ENCODE measurements around the gene R3HDML.

DNA sequence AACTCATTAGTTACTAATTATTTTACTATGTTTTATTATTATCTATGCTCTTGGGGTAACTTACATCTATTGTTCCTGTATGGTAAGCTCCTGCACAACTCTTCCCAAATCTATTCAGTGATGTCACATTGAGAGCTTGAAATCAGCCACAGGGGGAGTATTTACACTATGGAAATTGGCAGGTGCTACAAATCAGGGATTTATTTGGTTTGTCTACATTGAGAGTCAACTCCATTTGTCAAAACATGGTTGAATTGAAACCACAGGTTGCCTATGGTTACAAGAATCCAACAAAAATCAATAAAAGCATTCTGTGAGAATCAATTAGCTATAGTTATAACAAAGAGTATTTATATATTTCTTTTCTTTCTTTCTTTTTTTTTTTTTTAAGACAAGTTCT, 22.0 kb upstream of the R3HDML start:
- TF ChIP-seq, protein P1, sequence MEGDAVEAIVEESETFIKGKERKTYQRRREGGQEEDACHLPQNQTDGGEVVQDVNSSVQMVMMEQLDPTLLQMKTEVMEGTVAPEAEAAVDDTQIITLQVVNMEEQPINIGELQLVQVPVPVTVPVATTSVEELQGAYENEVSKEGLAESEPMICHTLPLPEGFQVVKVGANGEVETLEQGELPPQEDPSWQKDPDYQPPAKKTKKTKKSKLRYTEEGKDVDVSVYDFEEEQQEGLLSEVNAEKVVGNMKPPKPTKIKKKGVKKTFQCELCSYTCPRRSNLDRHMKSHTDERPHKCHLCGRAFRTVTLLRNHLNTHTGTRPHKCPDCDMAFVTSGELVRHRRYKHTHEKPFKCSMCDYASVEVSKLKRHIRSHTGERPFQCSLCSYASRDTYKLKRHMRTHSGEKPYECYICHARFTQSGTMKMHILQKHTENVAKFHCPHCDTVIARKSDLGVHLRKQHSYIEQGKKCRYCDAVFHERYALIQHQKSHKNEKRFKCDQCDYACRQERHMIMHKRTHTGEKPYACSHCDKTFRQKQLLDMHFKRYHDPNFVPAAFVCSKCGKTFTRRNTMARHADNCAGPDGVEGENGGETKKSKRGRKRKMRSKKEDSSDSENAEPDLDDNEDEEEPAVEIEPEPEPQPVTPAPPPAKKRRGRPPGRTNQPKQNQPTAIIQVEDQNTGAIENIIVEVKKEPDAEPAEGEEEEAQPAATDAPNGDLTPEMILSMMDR (IDR thresholded peaks at IDR 0.05 in 4 of 5, conservative IDR thresholded peaks at IDR 0.05 in 1 of 5): no peak
- TF ChIP-seq POLR2A (IDR thresholded peaks at IDR 0.05): no peak
